ENCODE results near the gene NCAPD3. TPM values are rescaled to one million over a fixed set of nuclear protein-coding genes. Genes with fewer than 3 reads are reported as not detected.

The NCAPD3 gene, protein sequence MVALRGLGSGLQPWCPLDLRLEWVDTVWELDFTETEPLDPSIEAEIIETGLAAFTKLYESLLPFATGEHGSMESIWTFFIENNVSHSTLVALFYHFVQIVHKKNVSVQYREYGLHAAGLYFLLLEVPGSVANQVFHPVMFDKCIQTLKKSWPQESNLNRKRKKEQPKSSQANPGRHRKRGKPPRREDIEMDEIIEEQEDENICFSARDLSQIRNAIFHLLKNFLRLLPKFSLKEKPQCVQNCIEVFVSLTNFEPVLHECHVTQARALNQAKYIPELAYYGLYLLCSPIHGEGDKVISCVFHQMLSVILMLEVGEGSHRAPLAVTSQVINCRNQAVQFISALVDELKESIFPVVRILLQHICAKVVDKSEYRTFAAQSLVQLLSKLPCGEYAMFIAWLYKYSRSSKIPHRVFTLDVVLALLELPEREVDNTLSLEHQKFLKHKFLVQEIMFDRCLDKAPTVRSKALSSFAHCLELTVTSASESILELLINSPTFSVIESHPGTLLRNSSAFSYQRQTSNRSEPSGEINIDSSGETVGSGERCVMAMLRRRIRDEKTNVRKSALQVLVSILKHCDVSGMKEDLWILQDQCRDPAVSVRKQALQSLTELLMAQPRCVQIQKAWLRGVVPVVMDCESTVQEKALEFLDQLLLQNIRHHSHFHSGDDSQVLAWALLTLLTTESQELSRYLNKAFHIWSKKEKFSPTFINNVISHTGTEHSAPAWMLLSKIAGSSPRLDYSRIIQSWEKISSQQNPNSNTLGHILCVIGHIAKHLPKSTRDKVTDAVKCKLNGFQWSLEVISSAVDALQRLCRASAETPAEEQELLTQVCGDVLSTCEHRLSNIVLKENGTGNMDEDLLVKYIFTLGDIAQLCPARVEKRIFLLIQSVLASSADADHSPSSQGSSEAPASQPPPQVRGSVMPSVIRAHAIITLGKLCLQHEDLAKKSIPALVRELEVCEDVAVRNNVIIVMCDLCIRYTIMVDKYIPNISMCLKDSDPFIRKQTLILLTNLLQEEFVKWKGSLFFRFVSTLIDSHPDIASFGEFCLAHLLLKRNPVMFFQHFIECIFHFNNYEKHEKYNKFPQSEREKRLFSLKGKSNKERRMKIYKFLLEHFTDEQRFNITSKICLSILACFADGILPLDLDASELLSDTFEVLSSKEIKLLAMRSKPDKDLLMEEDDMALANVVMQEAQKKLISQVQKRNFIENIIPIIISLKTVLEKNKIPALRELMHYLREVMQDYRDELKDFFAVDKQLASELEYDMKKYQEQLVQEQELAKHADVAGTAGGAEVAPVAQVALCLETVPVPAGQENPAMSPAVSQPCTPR (N-terminal part only)
- 20.7 and 21.7 TPM in 2 replicates for total RNA-seq
- long read RNA-seq, full-length matches to known transcripts = 7 of 40 reads
- long read RNA-seq, partial matches to known transcripts = 29 of 40 reads
- long read RNA-seq, other reads (novel, unspliced or antisense) = 4 of 40 reads

DNA sequence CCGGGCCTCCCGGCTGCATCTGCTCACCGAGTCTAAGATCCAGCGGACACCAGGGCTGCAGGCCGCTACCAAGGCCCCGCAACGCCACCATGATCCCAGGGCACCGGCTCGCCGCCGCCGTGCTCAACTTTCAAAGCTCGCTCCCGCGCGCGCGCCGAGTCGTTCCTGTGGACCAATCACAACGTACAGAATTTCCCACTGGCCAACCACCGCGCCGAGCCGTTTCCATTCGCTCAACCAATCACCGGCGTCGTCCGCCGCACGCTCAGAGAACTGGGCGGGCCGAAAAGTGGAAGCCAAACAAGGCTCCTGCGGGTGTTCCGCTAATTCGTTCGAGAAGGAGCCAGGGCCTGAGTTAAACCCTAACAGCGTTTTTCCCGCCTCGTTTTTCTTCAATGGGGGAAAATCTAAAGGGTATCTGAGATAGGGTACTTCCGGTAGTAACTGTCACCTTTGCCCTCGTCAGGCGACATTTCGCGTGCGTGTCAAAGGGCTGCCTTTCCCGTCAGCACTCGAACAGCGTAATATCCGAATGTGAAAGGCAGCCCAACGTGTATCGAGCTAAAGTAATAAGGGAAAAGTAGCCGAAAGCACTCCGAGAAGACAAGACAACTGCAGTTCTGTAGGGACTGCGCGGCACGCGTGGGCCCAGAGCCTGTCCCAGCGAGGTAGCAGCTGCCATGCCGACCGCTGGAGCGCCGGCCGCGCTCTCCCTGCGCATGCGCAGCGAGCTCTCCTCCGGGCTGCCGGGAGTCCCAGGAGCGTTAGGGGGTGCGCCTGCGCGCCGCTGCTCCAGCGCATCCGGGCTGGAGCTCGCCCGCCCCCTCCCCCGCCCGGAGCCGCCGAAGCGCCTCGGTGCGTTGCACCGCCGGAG, at the start of gene NCAPD3, which contains the start of gene VPS26B:
Gene NCAPD3 (minus strand): TSS at position 132 of the 874 bp plus-strand sequence. CDS start 41 bp downstream, at position 91.
Gene VPS26B (plus strand): TSS at position 836 of the 874 bp plus-strand sequence. CDS start 452 bp downstream, outside the sequence.
- no peaks in the 10 kb centered on the region for H3K9me3 Mint-ChIP-seq (ENCODE audit: unreplicated experiment)
- H3K27me3 Mint-ChIP-seq (ENCODE audit: unreplicated experiment) = no peaks in the 10 kb centered on the region
- TF ChIP-seq, protein P1, sequence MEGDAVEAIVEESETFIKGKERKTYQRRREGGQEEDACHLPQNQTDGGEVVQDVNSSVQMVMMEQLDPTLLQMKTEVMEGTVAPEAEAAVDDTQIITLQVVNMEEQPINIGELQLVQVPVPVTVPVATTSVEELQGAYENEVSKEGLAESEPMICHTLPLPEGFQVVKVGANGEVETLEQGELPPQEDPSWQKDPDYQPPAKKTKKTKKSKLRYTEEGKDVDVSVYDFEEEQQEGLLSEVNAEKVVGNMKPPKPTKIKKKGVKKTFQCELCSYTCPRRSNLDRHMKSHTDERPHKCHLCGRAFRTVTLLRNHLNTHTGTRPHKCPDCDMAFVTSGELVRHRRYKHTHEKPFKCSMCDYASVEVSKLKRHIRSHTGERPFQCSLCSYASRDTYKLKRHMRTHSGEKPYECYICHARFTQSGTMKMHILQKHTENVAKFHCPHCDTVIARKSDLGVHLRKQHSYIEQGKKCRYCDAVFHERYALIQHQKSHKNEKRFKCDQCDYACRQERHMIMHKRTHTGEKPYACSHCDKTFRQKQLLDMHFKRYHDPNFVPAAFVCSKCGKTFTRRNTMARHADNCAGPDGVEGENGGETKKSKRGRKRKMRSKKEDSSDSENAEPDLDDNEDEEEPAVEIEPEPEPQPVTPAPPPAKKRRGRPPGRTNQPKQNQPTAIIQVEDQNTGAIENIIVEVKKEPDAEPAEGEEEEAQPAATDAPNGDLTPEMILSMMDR (IDR thresholded peaks at IDR 0.05) = no peak
- H3K36me3 Mint-ChIP-seq (ENCODE audit: unreplicated experiment) = peaks cover 7% of the 10 kb centered on the region
- H3K4me1 Mint-ChIP-seq (ENCODE audit: unreplicated experiment) = peaks cover 37% of the 10 kb centered on the region
- H3K27ac Mint-ChIP-seq (ENCODE audit: unreplicated experiment) = peak within 1 kb of the TSS; percentile 97
- peak within 1 kb of the TSS; percentile 91 for H3K4me3 Mint-ChIP-seq (ENCODE audit: unreplicated experiment)
- peak; percentile 99 for DNase-seq (ENCODE audit: extremely low spot score, unreplicated experiment)

DNA sequence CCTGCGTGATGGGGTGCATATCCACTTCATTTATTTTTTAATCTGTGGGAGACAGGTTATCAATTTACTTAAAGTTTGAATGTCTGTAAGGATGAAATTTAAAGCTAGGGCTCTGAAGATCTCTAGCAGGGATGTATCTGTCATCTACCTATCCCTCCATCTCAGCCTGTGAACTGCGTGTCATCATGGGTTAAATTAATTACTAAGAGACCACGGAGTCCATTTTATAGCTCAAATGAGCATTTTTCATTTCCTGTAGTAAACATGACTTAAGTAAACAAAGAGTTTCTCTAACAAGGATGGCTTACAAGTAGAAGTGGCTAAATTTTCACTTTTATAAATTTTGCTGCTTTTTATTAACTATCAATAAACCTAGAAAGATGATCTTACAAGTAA, 49.5 kb upstream of the NCAPD3 start:
- peaks cover 73% of the 10 kb centered on the region for H3K27me3 Mint-ChIP-seq (ENCODE audit: unreplicated experiment)

DNA sequence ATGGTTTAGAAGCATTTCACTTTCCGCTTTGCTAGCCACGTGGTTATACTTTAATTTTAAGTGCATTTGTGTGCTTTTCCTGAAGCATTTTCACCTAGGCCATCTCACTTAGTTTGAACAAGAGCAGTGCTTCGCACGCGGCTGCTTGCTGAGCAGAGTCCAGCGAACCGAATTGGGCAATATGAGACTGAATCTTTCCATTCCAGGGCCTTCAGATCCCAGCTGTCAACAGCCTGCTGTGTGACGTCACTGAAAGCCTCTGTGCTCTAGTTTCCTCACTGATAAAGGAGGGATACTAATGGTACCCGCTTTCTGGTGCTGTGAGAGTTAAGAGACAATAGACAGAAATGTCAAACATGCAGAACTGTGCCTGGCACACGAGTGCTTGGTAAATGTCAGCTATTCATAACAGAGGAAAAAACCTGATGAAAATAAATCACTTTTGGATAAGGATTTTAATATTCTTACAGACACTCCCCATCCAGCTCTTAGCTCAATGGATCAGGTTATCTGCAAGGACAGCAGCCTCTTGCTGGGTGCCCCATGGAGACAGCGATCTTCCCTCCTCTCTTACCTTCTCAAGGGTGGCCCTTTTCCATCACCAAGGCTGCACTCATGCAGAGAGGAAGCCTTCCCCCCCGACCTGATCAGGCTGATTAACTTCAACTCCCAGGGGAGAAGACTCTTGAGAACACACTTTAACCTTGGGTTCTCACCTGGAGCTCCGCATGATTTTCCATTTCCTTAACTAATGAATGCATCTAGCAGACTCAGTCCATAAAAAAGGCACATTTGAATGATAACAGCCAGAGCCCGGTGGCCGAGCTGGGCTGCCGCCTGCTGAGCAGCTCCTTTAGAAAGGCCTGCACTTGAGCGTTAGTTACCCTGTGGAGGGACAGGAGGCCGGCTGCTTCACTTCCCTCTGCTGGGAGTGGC, 48.9 kb upstream of the NCAPD3 start:
- peak; percentile 57 for DNase-seq (ENCODE audit: extremely low spot score, unreplicated experiment)
- Mint-ChIP-seq H3K36me3 (ENCODE audit: unreplicated experiment) (no peaks in the 10 kb centered on the region), H3K4me1 (ENCODE audit: unreplicated experiment) (peaks cover 15% of the 10 kb centered on the region), H3K4me3 (ENCODE audit: unreplicated experiment) (no peak overlapping the region), H3K27me3 (ENCODE audit: unreplicated experiment) (peaks cover 68% of the 10 kb centered on the region), H3K27ac (ENCODE audit: unreplicated experiment) (no peak overlapping the region), H3K9me3 (ENCODE audit: unreplicated experiment) (no peaks in the 10 kb centered on the region)
- TF ChIP-seq, protein P1 (IDR thresholded peaks at IDR 0.05) = no peak

More for the DNA sequence above, 49.5 kb upstream of the NCAPD3 start:
- H3K27ac Mint-ChIP-seq (ENCODE audit: unreplicated experiment) = no peak overlapping the region
- H3K4me1 Mint-ChIP-seq (ENCODE audit: unreplicated experiment) = peaks cover 15% of the 10 kb centered on the region
- no peak for DNase-seq (ENCODE audit: extremely low spot score, unreplicated experiment)
- TF ChIP-seq, protein P1 (IDR thresholded peaks at IDR 0.05) = no peak
- H3K36me3 Mint-ChIP-seq (ENCODE audit: unreplicated experiment) = no peaks in the 10 kb centered on the region
- no peak overlapping the region for H3K4me3 Mint-ChIP-seq (ENCODE audit: unreplicated experiment)
- no peaks in the 10 kb centered on the region for H3K9me3 Mint-ChIP-seq (ENCODE audit: unreplicated experiment)
